Adrenal gland (tissue), 5 donors: ENCODE measurements around the gene SLC33A1.

ENCODE experiments used
- CTCF ChIP-seq, 6 experiments: fragments of 450-650 bp in 4 of 6; fragments of 200-600 bp in 2 of 6; sonication (generic) in 1 of 6; IDR thresholded peaks; 1 replicate in 5 of 6; 2 replicates in 1 of 6; pipeline versions ENCODE4 v1.5.1 to v1.8.0; 2016 to 2021; ENCODE audit warnings: antibody characterized with exemption in 6 of 6, mild to moderate bottlenecking in 2 of 6, moderate library complexity in 1 of 6
- POLR2A ChIP-seq, 2 donors: fragments of 450-650 bp; IDR thresholded peaks; one replicate each; pipeline ENCODE4 v1.6.1; 2017; ENCODE audit warnings: antibody characterized with exemption in 2 of 2, mild to moderate bottlenecking in 2 of 2, moderate library complexity in 1 of 2
- donor health status: DM: no; HTN: no; CAD: no.

GRCh38 chr3:155871746-155872158 is 17.5 kb upstream of the SLC33A1 start:
- no peak for TF ChIP-seq CTCF (IDR thresholded peaks at IDR 0.05)
- no peak for TF ChIP-seq POLR2A (IDR thresholded peaks at IDR 0.05)
